GM23248 (cell line): Measurements from ENCODE around the gene LRRC28. TPM values are rescaled to one million over a fixed set of nuclear protein-coding genes. Genes with fewer than 3 reads are reported as not detected.

Experiments
- DNase-seq: peaks from one replicate; pipeline ENCODE4 v3.0.0-alpha.2; 2015
- H2AFZ ChIP-seq: fragments of 200-600 bp; sonication (generic); 2 replicates; pipeline ENCODE4 v1.6.1; 2016; ENCODE audit warnings: antibody characterized with exemption
- H3F3A ChIP-seq: fragments of 200-600 bp; sonication (generic); 2 replicates; pipeline ENCODE4 v1.6.1; 2016; ENCODE audit warnings: mild to moderate bottlenecking, antibody characterized with exemption, mixed run types; ENCODE audit not compliant: insufficient read depth
- H3K27ac ChIP-seq: fragments of 200-600 bp; sonication (generic); 2 replicates; pipeline ENCODE4 v1.5.1; 2016; ENCODE audit warnings: mild to moderate bottlenecking
- H3K27me3 ChIP-seq: fragments of 200-600 bp; sonication (generic); replicated peaks from 2 replicates; pipeline ENCODE4 v1.6.1; 2016; ENCODE audit warnings: mild to moderate bottlenecking; ENCODE audit not compliant: insufficient read depth
- H3K36me3 ChIP-seq: fragments of 200-600 bp; sonication (generic); 2 replicates; pipeline ENCODE4 v1.6.1; 2016; ENCODE audit warnings: low read depth, mild to moderate bottlenecking
- H3K4me1 ChIP-seq: fragments of 200-600 bp; sonication (generic); 2 replicates; pipeline ENCODE4 v1.6.1; 2016; ENCODE audit warnings: mild to moderate bottlenecking; ENCODE audit not compliant: insufficient read depth
- H3K4me2 ChIP-seq: fragments of 200-600 bp; sonication (generic); one replicate; pipeline ENCODE4 v1.6.1; 2016; ENCODE audit warnings: mild to moderate bottlenecking; ENCODE audit not compliant: unreplicated experiment
- H3K4me3 ChIP-seq: fragments of 200-600 bp; sonication (generic); 2 replicates; pipeline ENCODE4 v1.5.1; 2016; ENCODE audit warnings: mild to moderate bottlenecking
- H3K79me2 ChIP-seq: fragments of 200-600 bp; sonication (generic); 2 replicates; pipeline ENCODE4 v1.6.1; 2016; ENCODE audit warnings: mild to moderate bottlenecking; ENCODE audit not compliant: insufficient read depth
- H3K9ac ChIP-seq: fragments of 200-600 bp; sonication (generic); 2 replicates; pipeline ENCODE4 v1.6.1; 2016; ENCODE audit warnings: mild to moderate bottlenecking
- H3K9me2 ChIP-seq: fragments of 200-600 bp; sonication (generic); 2 replicates; pipeline ENCODE4 v1.6.1; 2016; ENCODE audit warnings: mixed run types, mild to moderate bottlenecking, moderate library complexity; ENCODE audit not compliant: insufficient read depth
- H3K9me3 ChIP-seq: fragments of 200-600 bp; sonication (generic); one replicate; pipeline ENCODE4 v1.6.1; 2017; ENCODE audit warnings: low read depth
- H4K20me1 ChIP-seq: fragments of 200-600 bp; sonication (generic); 2 replicates; pipeline ENCODE4 v1.6.0; 2016; ENCODE audit not compliant: insufficient read depth
- EZH2 ChIP-seq: fragments of 200-600 bp; sonication (generic); IDR thresholded peaks from 2 replicates; pipeline ENCODE4 v1.6.1; 2018; ENCODE audit warnings: antibody characterized with exemption, mild to moderate bottlenecking; ENCODE audit not compliant: insufficient read depth, poor library complexity, severe bottlenecking
- EZH2phosphoT487 ChIP-seq: fragments of 200-600 bp; sonication (generic); IDR thresholded peaks from 2 replicates; pipeline ENCODE4 v1.6.1; 2018; ENCODE audit warnings: antibody characterized with exemption, moderate library complexity, mild to moderate bottlenecking, low read depth; ENCODE audit not compliant: insufficient read depth
- WGBS, 2 experiments: methylation state at CpG; one replicate each; pipeline ENCODE4 v1.1.6; 2015 to 2017; ENCODE audit warnings: low lambda C conversion rate in 2 of 2, low coverage in 1 of 2; ENCODE audit errors: missing lambda C conversion rate in 2 of 2; 5-methylcytosine and 5-hydroxymethylcytosine counted together
- in situ Hi-C: fragments of 300-500 bp; cut with MboI; formaldehyde crosslinking; loops from 2 replicates; pipeline ENCODE4 v1.15.0; 2020
- polyA plus RNA-seq: library from polyadenylated mRNA; unstranded; fragments of >200 nt; fragmentation: Nextera tagmentation; extraction: Ambion mirVana; gene quantifications from 2 replicates; pipeline ENCODE4 v1.2.1, GENCODE V29; 2016
- total RNA-seq: library from RNA; depleted of rRNA; stranded (reverse); fragments of >200 nt; shearing (Covaris generic); gene quantifications from 2 replicates; pipeline ENCODE4 v1.2.3, GENCODE V29; 2014

LRRC28 gene
- total and polyA plus RNA-seq, 2 experiments from 2014 or later = 18.4 to 30.8 TPM

DNA sequence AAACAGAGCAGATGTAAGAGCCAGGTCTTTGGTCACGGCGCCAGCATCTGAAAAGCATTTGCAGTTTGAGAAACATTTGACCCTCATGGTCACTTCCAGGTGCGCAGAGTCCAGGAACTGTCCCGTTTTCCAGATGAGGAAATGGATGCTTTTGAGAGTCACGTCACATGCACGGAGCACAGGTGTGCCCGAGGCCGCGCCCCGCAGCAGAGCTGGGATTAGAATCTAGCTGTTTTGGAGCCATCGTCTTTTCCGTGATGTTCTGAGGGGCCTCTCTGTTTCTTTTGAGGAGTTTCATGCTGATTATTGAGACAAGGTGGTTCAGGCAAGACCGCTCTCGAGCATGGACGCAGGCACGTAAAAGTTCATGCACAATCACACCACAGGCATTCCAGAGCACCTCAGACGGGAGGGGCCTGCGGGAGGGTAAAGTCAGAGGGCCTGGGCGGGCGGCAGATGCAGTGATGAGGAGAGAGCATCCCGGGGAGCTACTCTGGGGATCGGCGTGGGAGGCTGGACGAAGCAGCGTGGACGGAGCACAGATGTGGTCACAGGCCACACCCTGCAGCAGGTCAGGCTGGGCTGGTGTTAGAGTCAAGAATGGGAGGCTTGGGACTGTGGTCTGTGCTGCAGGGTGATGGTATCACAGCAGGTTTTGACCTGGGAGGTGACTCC is 175.3 kb downstream of the LRRC28 start:
- no peaks in the 10 kb centered on the region for H3K79me2 ChIP-seq

GRCh38 chr15:99427210-99427609 is 175.9 kb downstream of the LRRC28 start:
- Histone ChIP-seq H3K27ac (no peak overlapping the region), H2AFZ (no peak overlapping the region), H3K9me3 (no peaks in the 10 kb centered on the region), H3K4me3 (no peak overlapping the region), H3K9me2 (no peaks in the 10 kb centered on the region), H3K9ac (no peak overlapping the region), H3K4me1 (peaks cover 14% of the 10 kb centered on the region), H3K79me2 (no peaks in the 10 kb centered on the region), H4K20me1 (no peaks in the 10 kb centered on the region), H3K4me2 (no peak overlapping the region), H3K36me3 (no peaks in the 10 kb centered on the region), H3F3A (no peaks in the 10 kb centered on the region), H3K27me3 (no peaks in the 10 kb centered on the region)
- no peak for TF ChIP-seq EZH2phosphoT487
- TF ChIP-seq EZH2 = no peak
- no peak for DNase-seq
- 80 to 81% methylated on average over 8 of the region's 8 CpGs for WGBS, 2 experiments
- in situ Hi-C loops = no loop called here

More for the DNA sequence above, 175.3 kb downstream of the LRRC28 start:
- H4K20me1 ChIP-seq = no peaks in the 10 kb centered on the region
- peaks cover 14% of the 10 kb centered on the region for H3K4me1 ChIP-seq
- no peak overlapping the region for H2AFZ ChIP-seq
- no peaks in the 10 kb centered on the region for H3F3A ChIP-seq
- no peaks in the 10 kb centered on the region for H3K9me2 ChIP-seq
- no peak for DNase-seq
- in situ Hi-C loops = no loop called here
- H3K4me2 ChIP-seq = no peak overlapping the region
- no peak overlapping the region for H3K4me3 ChIP-seq
- H3K27ac ChIP-seq = no peak overlapping the region
- H3K9me3 ChIP-seq = no peaks in the 10 kb centered on the region
- H3K9ac ChIP-seq = no peak overlapping the region
- H3K27me3 ChIP-seq = no peaks in the 10 kb centered on the region
- WGBS, 2 experiments = 87 to 89% methylated on average over 22 to 26 of the region's 26 CpGs
- no peaks in the 10 kb centered on the region for H3K36me3 ChIP-seq
- TF ChIP-seq EZH2 = no peak
- no peak for TF ChIP-seq EZH2phosphoT487

GRCh38 chr15:99427668-99428361 is 176.5 kb downstream of the LRRC28 start:
- Histone ChIP-seq H3K79me2 (no peaks in the 10 kb centered on the region), H3K4me2 (no peak overlapping the region), H3K9me3 (no peaks in the 10 kb centered on the region), H3K4me1 (peaks cover 14% of the 10 kb centered on the region), H3K9me2 (no peaks in the 10 kb centered on the region), H3K36me3 (no peaks in the 10 kb centered on the region), H3K4me3 (no peak overlapping the region), H4K20me1 (no peaks in the 10 kb centered on the region), H3K27me3 (no peaks in the 10 kb centered on the region), H2AFZ (no peak overlapping the region), H3K9ac (no peak overlapping the region), H3K27ac (no peak overlapping the region), H3F3A (no peaks in the 10 kb centered on the region)
- in situ Hi-C loops = no loop called here
- TF ChIP-seq EZH2phosphoT487 (no peak), EZH2 (no peak)
- 93 to 95% methylated on average over 22 of the region's 22 CpGs for WGBS, 2 experiments
- no peak for DNase-seq

DNA sequence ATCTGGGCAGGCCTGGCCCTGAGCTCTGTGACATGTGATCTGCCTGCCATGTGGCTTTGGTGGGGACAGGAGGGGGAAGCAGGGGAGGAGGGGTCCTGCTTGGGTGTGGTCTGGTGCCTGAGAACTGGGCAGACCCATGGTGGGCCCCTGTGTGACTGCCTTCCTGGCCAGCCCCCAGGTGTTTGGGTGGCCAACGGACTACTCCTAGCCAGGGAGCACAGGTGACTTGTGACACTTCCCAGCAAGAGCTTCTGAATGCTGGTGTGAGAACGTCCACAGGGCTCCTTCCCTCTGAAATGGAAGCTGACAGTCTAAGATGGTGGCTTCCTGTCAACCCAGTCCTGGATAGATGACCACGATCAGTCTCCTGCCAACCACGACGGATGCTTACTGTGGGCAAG is 178.4 kb downstream of the LRRC28 start:
- no peak overlapping the region for H3K27ac ChIP-seq
- no peak overlapping the region for H3K4me3 ChIP-seq
- H3K9ac ChIP-seq = no peak overlapping the region
- no peak overlapping the region for H3K4me2 ChIP-seq
- no peak overlapping the region for H2AFZ ChIP-seq
- no peaks in the 10 kb centered on the region for H3K36me3 ChIP-seq
- DNase-seq = no peak
- H3K4me1 ChIP-seq = peaks cover 16% of the 10 kb centered on the region
- H4K20me1 ChIP-seq = no peaks in the 10 kb centered on the region
- TF ChIP-seq EZH2phosphoT487 (no peak), EZH2 (no peak)
- no peaks in the 10 kb centered on the region for H3K9me3 ChIP-seq
- 80 to 85% methylated on average over 5 of the region's 5 CpGs for WGBS, 2 experiments
- no peaks in the 10 kb centered on the region for H3K27me3 ChIP-seq
- no peaks in the 10 kb centered on the region for H3F3A ChIP-seq
- in situ Hi-C loops = no loop called here
- H3K79me2 ChIP-seq = no peaks in the 10 kb centered on the region
- no peaks in the 10 kb centered on the region for H3K9me2 ChIP-seq
